SK-N-SH (cell line): ENCODE data around the gene IRGC.

Experiments used
- NRF1 ChIP-seq: IDR thresholded peaks from 2 replicates; pipeline ENCODE4 v1.6.1; 2012; ENCODE audit warnings: low read depth, mild to moderate bottlenecking, low read length
- RFX5 ChIP-seq: IDR thresholded peaks from 2 replicates; pipeline ENCODE4 v1.6.1; 2012; ENCODE audit warnings: mild to moderate bottlenecking, improper control_type of control experiment, low read length
- TCF12 ChIP-seq: IDR thresholded peaks from 2 replicates; pipeline ENCODE4 v1.4.0; 2012
- TF ChIP-seq, protein P1 (sequence below): fragments of 200-600 bp; sonication (generic); IDR thresholded peaks from 2 replicates; pipeline ENCODE4 v1.6.1; 2017; ENCODE audit warnings: antibody characterized with exemption, mild to moderate bottlenecking, moderate library complexity
- TF ChIP-seq, protein P2 (sequence below): IDR thresholded peaks from 2 replicates; pipeline ENCODE4 v1.4.0; 2012; ENCODE audit warnings: low read depth

DNA sequence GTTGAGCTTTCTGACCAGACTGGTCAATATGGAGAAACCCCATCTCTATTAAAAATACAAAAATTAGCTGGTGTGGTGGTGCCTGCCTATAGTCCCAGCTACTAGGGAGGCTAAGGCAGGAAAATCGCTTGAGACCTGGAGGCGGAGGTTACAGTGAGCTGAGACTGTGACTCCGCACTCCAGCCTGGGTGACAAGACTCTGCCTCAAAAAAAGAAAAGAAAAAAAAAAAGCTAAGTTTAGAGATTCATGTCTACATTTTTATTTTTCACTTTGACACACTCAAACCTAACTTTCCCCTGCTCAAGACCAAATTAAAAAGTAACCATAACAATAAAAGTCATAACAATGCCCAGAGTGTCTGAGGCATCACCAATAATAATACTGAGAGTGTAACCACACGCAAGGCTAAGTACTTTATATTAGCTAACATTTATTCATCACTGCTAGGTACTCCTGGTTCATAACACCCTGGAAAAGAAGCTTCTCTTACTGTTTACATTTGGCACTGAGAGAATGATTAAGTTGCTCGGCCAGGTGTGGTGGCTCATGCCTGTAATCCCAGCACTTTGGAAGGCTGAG lies 5.7 kb downstream of the IRGC start:
- TF ChIP-seq, protein P1, sequence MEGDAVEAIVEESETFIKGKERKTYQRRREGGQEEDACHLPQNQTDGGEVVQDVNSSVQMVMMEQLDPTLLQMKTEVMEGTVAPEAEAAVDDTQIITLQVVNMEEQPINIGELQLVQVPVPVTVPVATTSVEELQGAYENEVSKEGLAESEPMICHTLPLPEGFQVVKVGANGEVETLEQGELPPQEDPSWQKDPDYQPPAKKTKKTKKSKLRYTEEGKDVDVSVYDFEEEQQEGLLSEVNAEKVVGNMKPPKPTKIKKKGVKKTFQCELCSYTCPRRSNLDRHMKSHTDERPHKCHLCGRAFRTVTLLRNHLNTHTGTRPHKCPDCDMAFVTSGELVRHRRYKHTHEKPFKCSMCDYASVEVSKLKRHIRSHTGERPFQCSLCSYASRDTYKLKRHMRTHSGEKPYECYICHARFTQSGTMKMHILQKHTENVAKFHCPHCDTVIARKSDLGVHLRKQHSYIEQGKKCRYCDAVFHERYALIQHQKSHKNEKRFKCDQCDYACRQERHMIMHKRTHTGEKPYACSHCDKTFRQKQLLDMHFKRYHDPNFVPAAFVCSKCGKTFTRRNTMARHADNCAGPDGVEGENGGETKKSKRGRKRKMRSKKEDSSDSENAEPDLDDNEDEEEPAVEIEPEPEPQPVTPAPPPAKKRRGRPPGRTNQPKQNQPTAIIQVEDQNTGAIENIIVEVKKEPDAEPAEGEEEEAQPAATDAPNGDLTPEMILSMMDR = no peak
- TF ChIP-seq, protein P2, sequence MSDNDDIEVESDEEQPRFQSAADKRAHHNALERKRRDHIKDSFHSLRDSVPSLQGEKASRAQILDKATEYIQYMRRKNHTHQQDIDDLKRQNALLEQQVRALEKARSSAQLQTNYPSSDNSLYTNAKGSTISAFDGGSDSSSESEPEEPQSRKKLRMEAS = no peak
- TF ChIP-seq NRF1 = no peak
- no peak for TF ChIP-seq RFX5
- TF ChIP-seq TCF12 = no peak
